ENCODE results near the gene ATP4A. TPM values are rescaled to one million over a fixed set of nuclear protein-coding genes. Genes with fewer than 3 reads are reported as not detected.

ATP4A gene
- total RNA-seq, result not detected in 2 replicates

GRCh38 chr19:35563207-35563829 lies at the start of gene ATP4A:
TSS of gene ATP4A (minus strand) at chr19:35563658. CDS start at chr19:35563629, 29 bp downstream.

GRCh38 chr19:35612559-35613321 lies 49.3 kb upstream of the ATP4A start, which contains the start of gene HAUS5:
TSS of gene HAUS5 (plus strand) at chr19:35612735. CDS start at chr19:35612795, 60 bp downstream.

GRCh38 chr19:35585848-35586247 lies 22.4 kb upstream of the ATP4A start, which contains the start of gene PMIS2:
TSS of gene PMIS2 (plus strand) at chr19:35586173. CDS start at chr19:35586260, 87 bp downstream.

GRCh38 chr19:35545001-35545854 lies 18.2 kb downstream of the ATP4A start, which contains the start of gene TMEM147:
TSS of gene TMEM147 (plus strand) at chr19:35545626. CDS start at chr19:35545740, 114 bp downstream.

GRCh38 chr19:35533201-35533821 lies 30.1 kb downstream of the ATP4A start, which contains the start of gene GAPDHS:
TSS of gene GAPDHS (plus strand) at chr19:35533456. CDS start at chr19:35533528, 72 bp downstream.

GRCh38 chr19:35528218-35529038 lies 35.0 kb downstream of the ATP4A start, which contains the start of gene SBSN:
TSS of gene SBSN (minus strand) at chr19:35528311. CDS start at chr19:35528281, 30 bp downstream.

GRCh38 chr19:35513628-35514281 lies 49.7 kb downstream of the ATP4A start, which contains the start of gene DMKN:
TSS of gene DMKN (minus strand) at chr19:35513649. CDS start at chr19:35513475, 174 bp downstream.

Other genes starting within 250 kb of the ATP4A start
- gene CD22, start 234.5 kb downstream of the ATP4A start, total RNA-seq, result 1.1 TPM in 1 of 2 replicates, not detected in the other
- gene FFAR1, start 215.8 kb downstream of the ATP4A start, total RNA-seq, result not detected in 2 replicates
- gene FFAR3, start 205.2 kb downstream of the ATP4A start, total RNA-seq, result not detected in 2 replicates
- not detected in 2 replicates for gene GPR42, start 192.6 kb downstream of the ATP4A start, total RNA-seq
- gene FFAR2, start 115.4 kb downstream of the ATP4A start, total RNA-seq, result not detected in 2 replicates
- gene KRTDAP, start 73.2 kb downstream of the ATP4A start, total RNA-seq, result not detected in 2 replicates
- gene DMKN, start 50.0 kb downstream of the ATP4A start, total RNA-seq, result not detected in 2 replicates
- gene SBSN, start 35.3 kb downstream of the ATP4A start, total RNA-seq, result not detected in 2 replicates
- gene GAPDHS, start 30.2 kb downstream of the ATP4A start, total RNA-seq, result not detected in 2 replicates
- gene TMEM147, start 18.0 kb downstream of the ATP4A start, total RNA-seq, result 41.4 and 53.8 TPM in 2 replicates
- gene PMIS2, start 22.5 kb upstream of the ATP4A start, total RNA-seq, result not detected in 2 replicates
- 7.7 and 11.7 TPM in 2 replicates for gene HAUS5, start 49.1 kb upstream of the ATP4A start, total RNA-seq
- 55.2 and 59.3 TPM in 2 replicates for gene RBM42, start 65.4 kb upstream of the ATP4A start, total RNA-seq
- 0.14 TPM in 1 of 2 replicates, not detected in the other for gene ETV2, start 78.1 kb upstream of the ATP4A start, total RNA-seq
- 183 and 197 TPM in 2 replicates for gene COX6B1, start 84.7 kb upstream of the ATP4A start, total RNA-seq
- not detected in 2 replicates for gene UPK1A, start 102.9 kb upstream of the ATP4A start, total RNA-seq
- not detected in 2 replicates for gene ZBTB32, start 140.9 kb upstream of the ATP4A start, total RNA-seq
- 10.0 and 12.7 TPM in 2 replicates for gene KMT2B, start 154.3 kb upstream of the ATP4A start, total RNA-seq
- gene IGFLR1, start 178.8 kb upstream of the ATP4A start, total RNA-seq, result 0.53 and 1.1 TPM in 2 replicates
- 3.5 and 5.4 TPM in 2 replicates for gene U2AF1L4, start 181.8 kb upstream of the ATP4A start, total RNA-seq
- 15.8 and 22.6 TPM in 2 replicates for gene PSENEN, start 182.0 kb upstream of the ATP4A start, total RNA-seq
- gene LIN37, start 184.9 kb upstream of the ATP4A start, total RNA-seq, result 8.5 and 9.6 TPM in 2 replicates
- 0.53 and 0.65 TPM in 2 replicates for gene HSPB6, start 193.4 kb upstream of the ATP4A start, total RNA-seq
- 9.2 and 10.3 TPM in 2 replicates for gene PROSER3, start 194.5 kb upstream of the ATP4A start, total RNA-seq
- 4.0 and 5.7 TPM in 2 replicates for gene ARHGAP33, start 211.9 kb upstream of the ATP4A start, total RNA-seq
- gene PRODH2, start 249.2 kb upstream of the ATP4A start, total RNA-seq, result not detected in 2 replicates